Measurements from ENCODE around the gene ICA1.
"Not testable (repeated sequence)": the region's sequence is repeated elsewhere in the genome, so short reads cannot be mapped to it uniquely, and the experiment has no call there.

Gene ICA1

DNA sequence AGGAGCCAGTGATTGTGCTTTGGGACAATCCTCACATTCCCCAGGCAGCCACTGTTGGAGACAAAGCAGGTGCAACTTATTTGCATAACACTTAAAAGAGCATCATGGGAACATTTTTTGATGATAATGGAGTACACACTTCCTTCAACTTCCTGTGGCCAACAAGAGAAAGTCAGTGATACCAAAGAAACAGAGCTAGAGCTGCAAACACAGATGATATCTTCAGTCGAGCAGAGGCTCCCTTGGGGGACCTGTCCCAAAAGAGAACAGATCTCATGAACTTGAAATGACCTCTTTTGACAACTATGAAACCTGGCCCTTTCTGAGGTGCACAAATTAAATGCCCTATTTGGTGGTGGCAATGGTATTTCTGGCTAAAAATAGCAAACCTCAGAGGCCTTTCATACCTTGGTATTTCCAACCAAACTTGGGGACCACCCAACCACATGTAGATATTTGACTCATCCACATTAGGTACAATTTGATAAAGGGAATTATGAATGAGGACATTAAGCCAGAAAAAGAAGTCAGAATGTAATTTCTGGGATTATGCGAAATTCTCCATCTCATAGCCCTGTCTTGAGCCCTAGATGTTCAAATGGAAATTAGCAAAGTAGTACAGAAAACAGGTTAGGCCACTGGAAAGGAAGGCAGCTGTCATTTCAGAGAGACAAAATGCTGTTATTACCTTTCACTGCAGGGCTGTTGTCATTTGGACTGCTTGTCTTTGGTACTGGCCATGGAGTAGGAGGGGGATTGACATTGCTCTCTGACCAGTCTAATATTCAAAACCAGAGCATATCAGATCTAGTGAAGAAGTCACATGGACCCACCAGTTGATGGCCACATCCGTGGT lies 146.2 kb downstream of the ICA1 start:
- Histone ChIP-seq H3K4me3 (ENCODE audit: low read depth, low read length) (no peak overlapping the region), H3K9me3 (ENCODE audit: control insufficient read depth, insufficient read depth, low read length) (no peaks in the 10 kb centered on the region), H3K36me3 (ENCODE audit: control insufficient read depth, insufficient read depth, low read length) (no peaks in the 10 kb centered on the region), H3K27me3 (ENCODE audit: control insufficient read depth, insufficient read depth, low read length) (no peaks in the 10 kb centered on the region), H3K4me1 (ENCODE audit: control insufficient read depth, insufficient read depth, low read length) (peaks cover 10% of the 10 kb centered on the region), H3K9ac (ENCODE audit: low read depth, low read length) (no peak overlapping the region)

DNA sequence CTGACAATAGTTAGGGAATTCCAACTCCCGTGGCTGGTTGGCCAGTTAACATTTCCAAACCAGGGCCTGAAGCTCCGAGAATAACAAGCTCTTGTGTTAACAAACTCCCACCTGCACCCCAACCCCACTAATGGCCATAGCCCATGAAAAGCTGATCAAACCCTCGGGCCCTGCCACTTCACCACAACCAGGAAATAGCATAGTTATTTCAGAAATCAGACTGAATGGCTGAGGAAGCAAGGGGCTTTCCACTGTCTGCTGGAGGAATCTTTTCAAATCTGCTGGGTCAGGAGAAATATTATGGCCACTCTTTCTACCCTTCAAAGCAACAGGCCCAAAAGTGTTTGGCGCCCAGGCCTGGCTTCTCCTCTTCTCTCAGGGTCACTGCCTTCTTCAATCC lies 147.8 kb downstream of the ICA1 start:
- H3K9me3 ChIP-seq (ENCODE audit: control insufficient read depth, insufficient read depth, low read length) = no peaks in the 10 kb centered on the region

GRCh38 chr7:8113184-8113583 lies 148.8 kb downstream of the ICA1 start:
- Histone ChIP-seq H3K27me3 (ENCODE audit: control insufficient read depth, insufficient read depth, low read length) (no peaks in the 10 kb centered on the region), H3K9ac (ENCODE audit: low read depth, low read length) (no peak overlapping the region), H3K4me1 (ENCODE audit: control insufficient read depth, insufficient read depth, low read length) (peaks cover 11% of the 10 kb centered on the region), H3K9me3 (ENCODE audit: control insufficient read depth, insufficient read depth, low read length) (no peaks in the 10 kb centered on the region), H3K36me3 (ENCODE audit: control insufficient read depth, insufficient read depth, low read length) (no peaks in the 10 kb centered on the region), H3K4me3 (ENCODE audit: low read depth, low read length) (no peak overlapping the region)

More for the DNA sequence above, 147.8 kb downstream of the ICA1 start:
- Histone ChIP-seq H3K27me3 (ENCODE audit: control insufficient read depth, insufficient read depth, low read length) (no peaks in the 10 kb centered on the region), H3K36me3 (ENCODE audit: control insufficient read depth, insufficient read depth, low read length) (no peaks in the 10 kb centered on the region), H3K9ac (ENCODE audit: low read depth, low read length) (no peak overlapping the region), H3K4me1 (ENCODE audit: control insufficient read depth, insufficient read depth, low read length) (peaks cover 11% of the 10 kb centered on the region), H3K4me3 (ENCODE audit: low read depth, low read length) (no peak overlapping the region)

DNA sequence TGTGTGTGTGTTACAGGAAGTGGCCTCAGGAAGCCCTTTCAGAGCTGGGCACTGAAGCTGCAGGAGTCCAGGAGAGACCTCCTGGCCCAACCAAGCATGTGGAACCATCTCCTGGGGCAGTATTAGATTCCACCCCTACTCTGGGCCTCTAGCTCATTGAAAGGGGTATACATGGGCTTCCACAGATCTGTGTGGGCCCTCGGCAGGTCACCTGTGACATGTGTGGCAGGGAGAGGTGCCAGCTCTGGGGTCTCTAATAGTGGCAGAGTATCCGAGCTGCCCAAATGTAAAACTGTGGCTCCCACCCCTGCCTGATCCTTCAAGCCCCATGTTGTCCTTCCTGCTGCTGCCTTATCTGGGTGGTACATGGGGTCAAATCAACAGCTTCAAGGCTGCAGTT lies 149.3 kb downstream of the ICA1 start:
- Histone ChIP-seq H3K9ac (ENCODE audit: low read depth, low read length) (no peak overlapping the region), H3K4me1 (ENCODE audit: control insufficient read depth, insufficient read depth, low read length) (peaks cover 11% of the 10 kb centered on the region), H3K4me3 (ENCODE audit: low read depth, low read length) (no peak overlapping the region), H3K9me3 (ENCODE audit: control insufficient read depth, insufficient read depth, low read length) (no peaks in the 10 kb centered on the region), H3K36me3 (ENCODE audit: control insufficient read depth, insufficient read depth, low read length) (no peaks in the 10 kb centered on the region), H3K27me3 (ENCODE audit: control insufficient read depth, insufficient read depth, low read length) (no peaks in the 10 kb centered on the region)

DNA sequence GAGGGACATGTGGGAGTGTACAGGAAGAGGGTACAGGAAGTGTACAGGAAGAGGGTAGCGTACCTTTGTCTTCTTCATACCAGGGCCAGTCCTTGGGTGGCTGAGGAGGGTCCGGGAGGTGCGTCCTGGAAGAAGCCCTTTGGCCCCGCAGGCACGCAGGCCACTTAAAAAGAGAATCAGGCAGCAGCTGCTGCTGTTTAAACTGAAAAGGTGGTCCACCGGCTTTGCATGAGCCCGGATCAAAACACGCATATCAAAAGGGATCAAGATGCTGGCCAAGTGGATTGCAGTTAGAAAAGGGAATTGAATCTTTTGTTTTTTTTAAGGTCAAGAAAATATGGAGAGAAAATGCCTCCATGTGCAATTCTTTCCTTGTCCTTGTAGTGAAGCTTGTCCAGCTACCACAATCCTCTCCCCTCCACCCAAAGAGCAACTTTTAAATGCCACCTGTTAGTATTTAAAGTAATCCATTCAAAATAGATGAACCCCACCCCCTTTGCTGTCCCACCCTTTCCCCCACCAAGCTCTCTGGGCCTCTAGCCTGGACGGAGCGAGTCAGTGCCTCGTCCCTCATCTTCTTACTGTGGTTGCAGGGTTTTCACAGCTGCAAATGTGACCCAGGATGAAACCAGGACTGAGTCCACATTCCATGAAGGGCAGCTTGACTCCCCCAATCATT lies 150.5 kb downstream of the ICA1 start:
- H3K27me3 ChIP-seq (ENCODE audit: control insufficient read depth, insufficient read depth, low read length) = no peaks in the 10 kb centered on the region
- no peak overlapping the region for H3K9ac ChIP-seq (ENCODE audit: low read depth, low read length)
- no peak overlapping the region for H3K4me3 ChIP-seq (ENCODE audit: low read depth, low read length)
- no peaks in the 10 kb centered on the region for H3K9me3 ChIP-seq (ENCODE audit: control insufficient read depth, insufficient read depth, low read length)
- H3K4me1 ChIP-seq (ENCODE audit: control insufficient read depth, insufficient read depth, low read length) = peaks cover 11% of the 10 kb centered on the region
- H3K36me3 ChIP-seq (ENCODE audit: control insufficient read depth, insufficient read depth, low read length) = no peaks in the 10 kb centered on the region

GRCh38 chr7:8109196-8110022 lies 152.6 kb downstream of the ICA1 start:
- Histone ChIP-seq H3K27me3 (ENCODE audit: control insufficient read depth, insufficient read depth, low read length) (no peaks in the 10 kb centered on the region), H3K9me3 (ENCODE audit: control insufficient read depth, insufficient read depth, low read length) (no peaks in the 10 kb centered on the region), H3K9ac (ENCODE audit: low read depth, low read length) (no peak overlapping the region), H3K36me3 (ENCODE audit: control insufficient read depth, insufficient read depth, low read length) (no peaks in the 10 kb centered on the region), H3K4me1 (ENCODE audit: control insufficient read depth, insufficient read depth, low read length) (peaks cover 11% of the 10 kb centered on the region), H3K4me3 (ENCODE audit: low read depth, low read length) (no peak overlapping the region)

DNA sequence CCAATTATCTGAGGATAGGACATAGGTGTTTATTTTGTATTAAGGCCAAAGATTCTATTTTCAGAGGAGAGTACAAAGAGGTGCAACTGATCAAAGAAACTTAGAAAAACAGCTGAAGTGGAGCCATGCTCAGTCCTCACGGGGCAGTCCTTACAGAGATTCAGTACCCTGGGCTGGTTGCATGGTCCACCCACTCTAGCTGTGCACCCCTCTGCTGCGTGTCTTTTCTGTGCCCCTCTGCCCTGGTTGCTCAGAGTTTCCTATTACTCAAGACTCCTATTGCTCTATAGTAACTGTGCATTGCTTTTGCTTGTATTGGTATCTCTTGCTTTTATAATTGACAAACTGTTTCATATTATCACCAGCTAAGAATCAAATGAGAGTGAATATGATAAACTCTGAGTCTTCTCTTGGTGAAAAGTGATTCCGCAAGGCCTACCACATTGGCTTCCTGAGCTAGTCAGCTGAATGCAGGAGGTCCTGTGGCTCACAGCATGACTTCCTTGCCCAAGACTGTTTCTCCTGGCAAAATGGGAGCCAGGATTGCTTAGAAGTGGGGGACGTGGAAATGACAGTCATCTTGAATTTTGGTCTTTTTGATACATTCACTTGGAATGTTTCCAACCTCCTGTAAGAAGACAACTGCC lies 156.4 kb downstream of the ICA1 start:
- Histone ChIP-seq H3K36me3 (ENCODE audit: control insufficient read depth, insufficient read depth, low read length) (no peaks in the 10 kb centered on the region), H3K27me3 (ENCODE audit: control insufficient read depth, insufficient read depth, low read length) (no peaks in the 10 kb centered on the region), H3K4me3 (ENCODE audit: low read depth, low read length) (no peak overlapping the region), H3K9ac (ENCODE audit: low read depth, low read length) (no peak overlapping the region), H3K9me3 (ENCODE audit: control insufficient read depth, insufficient read depth, low read length) (no peaks in the 10 kb centered on the region), H3K4me1 (ENCODE audit: control insufficient read depth, insufficient read depth, low read length) (no peaks in the 10 kb centered on the region)

DNA sequence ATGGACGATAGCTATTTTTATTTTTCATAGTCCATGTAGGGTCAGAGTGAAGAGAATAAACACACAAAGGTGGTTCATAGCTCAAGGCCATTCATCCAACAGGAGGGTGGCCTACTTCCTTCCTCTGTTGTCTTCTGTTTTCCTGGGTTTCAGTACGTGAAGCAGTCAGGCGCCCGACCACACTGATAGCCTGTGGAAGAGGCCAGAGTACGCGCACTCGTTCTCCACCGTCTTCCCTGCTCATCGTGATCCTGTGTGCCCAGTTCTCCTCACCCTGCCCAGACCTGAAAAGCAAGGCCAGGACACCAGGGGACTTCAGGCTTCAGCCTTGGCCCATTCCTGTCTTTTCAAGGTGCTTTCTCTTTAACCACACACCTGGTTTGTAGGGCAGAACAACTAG lies 158.7 kb downstream of the ICA1 start:
- Histone ChIP-seq H3K9me3 (ENCODE audit: control insufficient read depth, insufficient read depth, low read length) (no peaks in the 10 kb centered on the region), H3K36me3 (ENCODE audit: control insufficient read depth, insufficient read depth, low read length) (no peaks in the 10 kb centered on the region), H3K4me3 (ENCODE audit: low read depth, low read length) (no peak overlapping the region), H3K27me3 (ENCODE audit: control insufficient read depth, insufficient read depth, low read length) (no peaks in the 10 kb centered on the region), H3K4me1 (ENCODE audit: control insufficient read depth, insufficient read depth, low read length) (no peaks in the 10 kb centered on the region), H3K9ac (ENCODE audit: low read depth, low read length) (no peak overlapping the region)

DNA sequence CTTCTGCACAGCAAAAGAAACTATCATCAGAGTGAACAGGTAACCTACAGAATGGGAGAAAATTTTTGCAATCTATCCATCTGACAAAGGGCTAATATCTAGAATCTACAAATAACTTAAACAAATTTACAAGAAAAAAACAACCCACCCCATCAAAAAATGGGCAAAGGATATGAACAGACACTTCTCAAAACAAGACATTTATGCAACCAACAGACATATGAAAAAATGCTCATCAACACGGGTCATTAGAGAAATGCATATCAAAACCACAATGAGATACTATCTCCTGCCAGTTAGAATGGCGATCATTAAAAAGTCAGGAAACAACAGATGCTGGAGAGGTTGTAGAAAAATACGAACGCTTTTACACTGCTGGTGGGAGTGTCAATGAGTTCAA lies 160.7 kb downstream of the ICA1 start:
- not testable (repeated sequence) for H3K4me3 ChIP-seq (ENCODE audit: low read depth, low read length); H3K9ac ChIP-seq (ENCODE audit: low read depth, low read length); H3K36me3 ChIP-seq (ENCODE audit: control insufficient read depth, insufficient read depth, low read length); H3K27me3 ChIP-seq (ENCODE audit: control insufficient read depth, insufficient read depth, low read length); H3K4me1 ChIP-seq (ENCODE audit: control insufficient read depth, insufficient read depth, low read length); H3K9me3 ChIP-seq (ENCODE audit: control insufficient read depth, insufficient read depth, low read length)

DNA sequence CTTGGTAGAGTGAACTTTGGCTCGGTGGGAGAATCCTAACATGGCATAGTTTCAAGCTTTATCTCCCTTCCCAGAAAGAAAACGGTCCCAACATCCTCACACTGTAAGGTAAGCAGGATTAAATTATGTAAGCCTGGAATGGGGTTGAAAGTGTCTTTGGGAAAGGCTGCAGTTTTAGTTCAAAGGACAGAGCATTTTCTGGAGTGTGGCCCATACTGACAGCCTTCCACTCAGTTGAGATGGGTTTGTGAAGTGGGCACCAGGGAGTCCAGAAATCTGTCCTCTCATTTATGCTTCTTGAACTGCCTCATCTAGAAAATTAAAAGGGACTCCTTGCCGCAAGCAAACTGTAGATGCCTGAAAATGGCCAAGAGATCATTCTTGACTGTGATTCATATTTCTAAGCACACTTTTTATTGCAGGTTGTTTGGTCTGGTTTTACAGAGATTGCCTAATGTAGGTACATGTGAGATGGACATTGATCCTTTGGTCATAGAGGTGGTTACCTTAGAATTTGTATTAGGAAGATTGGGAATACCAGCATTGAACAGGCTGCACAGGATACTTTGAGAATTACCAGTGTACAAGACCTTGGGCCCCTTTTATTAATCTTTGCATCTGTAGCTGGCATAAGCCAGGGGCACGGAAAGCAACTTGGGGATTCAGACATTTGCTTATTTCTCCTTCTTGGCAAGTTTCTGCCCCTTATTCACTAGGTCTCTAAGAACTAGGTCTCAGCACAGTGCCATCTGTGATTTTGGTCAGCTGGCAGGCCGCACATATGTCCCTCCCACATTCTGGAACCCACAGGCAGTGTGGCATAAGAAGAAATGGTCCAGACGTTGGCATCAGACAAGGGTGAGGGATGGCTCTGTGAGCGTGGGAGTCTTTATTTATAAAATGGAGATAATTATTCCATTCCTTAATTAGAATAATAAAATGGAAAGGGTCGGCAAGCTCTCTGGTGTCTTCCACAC lies 167.5 kb downstream of the ICA1 start:
- H3K4me1 ChIP-seq (ENCODE audit: control insufficient read depth, insufficient read depth, low read length) = no peaks in the 10 kb centered on the region
- H3K4me3 ChIP-seq (ENCODE audit: low read depth, low read length) = no peak overlapping the region
- no peaks in the 10 kb centered on the region for H3K27me3 ChIP-seq (ENCODE audit: control insufficient read depth, insufficient read depth, low read length)
- H3K9ac ChIP-seq (ENCODE audit: low read depth, low read length) = no peak overlapping the region
- H3K36me3 ChIP-seq (ENCODE audit: control insufficient read depth, insufficient read depth, low read length) = no peaks in the 10 kb centered on the region
- H3K9me3 ChIP-seq (ENCODE audit: control insufficient read depth, insufficient read depth, low read length) = no peaks in the 10 kb centered on the region

Measured in iPS-15b (cell line).